WTC11 (cell line): ENCODE results near the gene NOTUM. TPM values are rescaled to one million over a fixed set of nuclear protein-coding genes. Genes with fewer than 3 reads are reported as not detected.

Experiments
- ATAC-seq: fragments of 200-7000 bp; cut with Tn5 transposase; 2 replicates; pipeline ENCODE4 v1.10.0; 2021; ENCODE audit warnings: mild to moderate bottlenecking, moderate library complexity
- CTCF ChIA-PET: fragments of 300-600 bp; sonication (Branson Sonifier 250); formaldehyde crosslinking; loops from one replicate; lab custom pipeline; 2021; ENCODE audit warnings: antibody characterized with exemption; lab: Charles Lee
- POLR2A ChIA-PET: fragments of 350-600 bp; sonication (Branson Sonifier 250); formaldehyde crosslinking; loops from one replicate; lab custom pipeline; 2021; ENCODE audit warnings: antibody characterized with exemption; lab: Charles Lee
- DNase-seq: peaks from one replicate; pipeline ENCODE4 v3.0.0; 2021; ENCODE audit warnings: low spot score
- H3K27ac Mint-ChIP-seq: 2 replicates; pipeline ENCODE4 v1.8.0; 2021; ENCODE audit warnings: mixed read lengths
- H3K27me3 Mint-ChIP-seq: 2 replicates; pipeline ENCODE4 v1.8.0; 2021; ENCODE audit warnings: low read depth, mild to moderate bottlenecking, moderate library complexity, mixed read lengths
- H3K36me3 Mint-ChIP-seq: 2 replicates; pipeline ENCODE4 v1.8.0; 2021; ENCODE audit warnings: mixed read lengths
- H3K4me1 Mint-ChIP-seq: 2 replicates; pipeline ENCODE4 v1.8.0; 2022; ENCODE audit warnings: mixed read lengths
- H3K4me3 Mint-ChIP-seq: 2 replicates; pipeline ENCODE4 v1.8.0; 2021; ENCODE audit warnings: mild to moderate bottlenecking, moderate library complexity, mixed read lengths
- H3K9me3 Mint-ChIP-seq: 2 replicates; pipeline ENCODE4 v1.8.0; 2021; ENCODE audit warnings: mixed read lengths
- CREB1 ChIP-seq: sonication (generic); formaldehyde crosslinking; IDR thresholded peaks from 2 replicates; pipeline ENCODE4 v1.8.0; 2023; ENCODE audit warnings: mild to moderate bottlenecking, missing genetic modification reagents
- E2F1 ChIP-seq: sonication (generic); formaldehyde crosslinking; IDR thresholded peaks from 2 replicates; pipeline ENCODE4 v1.8.0; 2022; ENCODE audit warnings: mild to moderate bottlenecking, missing genetic modification reagents
- ERG ChIP-seq: fragments of 250-450 bp; sonication (Bioruptor Pico); IDR thresholded peaks from 2 replicates; pipeline ENCODE4 v1.8.0; 2021; ENCODE audit warnings: mild to moderate bottlenecking
- FOXP1 ChIP-seq: sonication (generic); formaldehyde crosslinking; IDR thresholded peaks from 2 replicates; pipeline ENCODE4 v1.8.0; 2022; ENCODE audit warnings: missing genetic modification reagents, mild to moderate bottlenecking, moderate library complexity, borderline replicate concordance
- GABPB1 ChIP-seq: sonication (generic); formaldehyde crosslinking; IDR thresholded peaks from 2 replicates; pipeline ENCODE4 v1.8.1; 2023; ENCODE audit warnings: mild to moderate bottlenecking, missing genetic modification reagents
- GRHL2 ChIP-seq: fragments of 250-450 bp; sonication (Bioruptor Pico); IDR thresholded peaks from 2 replicates; pipeline ENCODE4 v1.8.0; 2022; ENCODE audit warnings: mild to moderate bottlenecking, moderate library complexity; ENCODE audit not compliant: insufficient replicate concordance, severe bottlenecking
- MAX ChIP-seq: sonication (generic); formaldehyde crosslinking; IDR thresholded peaks from 2 replicates; pipeline ENCODE4 v1.8.0; 2022; ENCODE audit warnings: mild to moderate bottlenecking, missing genetic modification reagents
- NR3C1 ChIP-seq: sonication (generic); formaldehyde crosslinking; conservative IDR thresholded peaks from 2 replicates; pipeline ENCODE4 v1.8.1; 2023; ENCODE audit warnings: low read depth, mild to moderate bottlenecking, missing genetic modification reagents
- RELA ChIP-seq: sonication (generic); formaldehyde crosslinking; IDR thresholded peaks from 2 replicates; pipeline ENCODE4 v1.8.1; 2022; ENCODE audit warnings: missing genetic modification reagents, mild to moderate bottlenecking, borderline replicate concordance
- RORB ChIP-seq: fragments of 250-450 bp; sonication (Bioruptor Pico); IDR thresholded peaks from 2 replicates; pipeline ENCODE4 v1.9.0; 2021; ENCODE audit warnings: mild to moderate bottlenecking
- SOX15 ChIP-seq: fragments of 250-450 bp; sonication (Bioruptor Pico); IDR thresholded peaks from 2 replicates; pipeline ENCODE4 v1.9.0; 2021; ENCODE audit warnings: mild to moderate bottlenecking
- USF2 ChIP-seq: sonication (generic); formaldehyde crosslinking; IDR thresholded peaks from 2 replicates; pipeline ENCODE4 v1.8.1; 2023; ENCODE audit warnings: mild to moderate bottlenecking, missing genetic modification reagents, moderate library complexity
- total RNA-seq: library from RNA; stranded (reverse); gene quantifications from 3 replicates; pipeline ENCODE4 v1.2.3, GENCODE V29; 2021
- TF ChIP-seq, protein P1 (sequence below): sonication (generic); formaldehyde crosslinking; IDR thresholded peaks from 2 replicates; pipeline ENCODE4 v1.8.1; 2022; ENCODE audit warnings: mild to moderate bottlenecking, moderate library complexity, missing genetic modification reagents
- TF ChIP-seq, protein P2 (sequence below): fragments of 250-450 bp; sonication (Bioruptor Pico); IDR thresholded peaks from 2 replicates; pipeline ENCODE4 v1.9.0; 2021; ENCODE audit warnings: mild to moderate bottlenecking
- TF ChIP-seq, protein P3 (sequence below): sonication (generic); formaldehyde crosslinking; IDR thresholded peaks from 2 replicates; pipeline ENCODE4 v1.8.1; 2022; ENCODE audit warnings: mild to moderate bottlenecking, missing genetic modification reagents, moderate library complexity, borderline replicate concordance

Gene NOTUM
- total RNA-seq, 1 experiment from 2014 or later = 1.7 TPM

DNA sequence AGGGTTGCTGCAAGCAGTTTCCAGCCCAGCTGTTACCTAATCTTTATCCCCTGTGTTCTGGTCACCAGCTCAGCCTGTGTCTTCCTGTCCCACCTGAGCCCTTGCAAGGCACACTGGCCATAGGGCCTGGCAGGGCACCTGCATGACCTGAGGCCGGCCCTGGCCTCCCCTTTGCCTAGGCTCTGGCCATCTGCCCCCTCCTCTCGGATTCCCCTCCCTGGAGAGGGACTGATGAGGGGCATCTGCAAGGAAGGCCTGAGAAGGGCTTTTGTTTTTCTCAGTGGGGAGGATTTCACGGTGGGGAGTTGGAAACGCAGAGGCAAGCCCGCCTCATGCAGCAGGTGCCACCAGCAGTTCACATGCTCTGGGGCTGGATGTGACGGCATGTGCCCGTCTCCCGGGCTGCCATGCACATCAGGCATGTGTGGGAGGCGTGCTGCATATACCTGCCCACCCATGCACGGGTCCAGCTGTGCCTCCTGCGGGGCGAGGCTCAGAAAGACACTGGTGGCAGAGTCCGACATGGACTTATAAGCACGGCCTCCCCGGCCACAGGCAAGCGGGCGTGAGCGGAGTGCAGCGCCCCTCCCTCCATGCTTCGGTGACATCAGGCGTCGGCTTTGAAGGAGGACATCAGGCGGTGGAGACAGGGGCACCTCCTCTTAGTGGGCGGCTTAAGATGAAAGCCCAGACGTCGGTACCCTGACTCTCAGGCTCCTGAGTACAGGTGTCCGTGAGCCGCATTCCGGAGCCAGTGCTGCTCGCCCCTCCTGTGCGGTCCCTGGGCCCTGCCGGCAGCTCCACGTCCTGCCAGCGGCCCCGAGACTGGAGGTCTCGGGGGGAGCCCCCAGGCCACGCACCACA is 33.0 kb upstream of the NOTUM start:
- POLR2A ChIA-PET = no interaction called here
- Mint-ChIP-seq H3K4me1 (peaks cover 21% of the 10 kb centered on the region), H3K9me3 (no peaks in the 10 kb centered on the region), H3K36me3 (no peaks in the 10 kb centered on the region), H3K4me3 (no peak overlapping the region), H3K27me3 (no peaks in the 10 kb centered on the region), H3K27ac (peak overlapping the region; percentile 45; the same call in 1 of the 2 replicates)
- DNase-seq (peak; percentile 11), ATAC-seq (no peak)
- CTCF ChIA-PET = interaction anchor here (0.6 to 4.2 kb wide), 4 partner anchors 26 to 270 kb away, joined by 3 to 19 read pairs (median 18); partner anchors contain the start of genes NOTUM and RAC3
- TF ChIP-seq, protein P1, sequence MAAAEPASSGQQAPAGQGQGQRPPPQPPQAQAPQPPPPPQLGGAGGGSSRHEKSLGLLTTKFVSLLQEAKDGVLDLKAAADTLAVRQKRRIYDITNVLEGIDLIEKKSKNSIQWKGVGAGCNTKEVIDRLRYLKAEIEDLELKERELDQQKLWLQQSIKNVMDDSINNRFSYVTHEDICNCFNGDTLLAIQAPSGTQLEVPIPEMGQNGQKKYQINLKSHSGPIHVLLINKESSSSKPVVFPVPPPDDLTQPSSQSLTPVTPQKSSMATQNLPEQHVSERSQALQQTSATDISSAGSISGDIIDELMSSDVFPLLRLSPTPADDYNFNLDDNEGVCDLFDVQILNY = no peak
- TF ChIP-seq GRHL2 (CRISPR knock-in tag) = no peak
- TF ChIP-seq SOX15 = no peak
- TF ChIP-seq USF2 = no peak
- TF ChIP-seq GABPB1 = peak; percentile 31; the same call in 1 of the 2 replicates
- TF ChIP-seq CREB1 (CRISPR knock-in tag) = no peak
- TF ChIP-seq, protein P2, sequence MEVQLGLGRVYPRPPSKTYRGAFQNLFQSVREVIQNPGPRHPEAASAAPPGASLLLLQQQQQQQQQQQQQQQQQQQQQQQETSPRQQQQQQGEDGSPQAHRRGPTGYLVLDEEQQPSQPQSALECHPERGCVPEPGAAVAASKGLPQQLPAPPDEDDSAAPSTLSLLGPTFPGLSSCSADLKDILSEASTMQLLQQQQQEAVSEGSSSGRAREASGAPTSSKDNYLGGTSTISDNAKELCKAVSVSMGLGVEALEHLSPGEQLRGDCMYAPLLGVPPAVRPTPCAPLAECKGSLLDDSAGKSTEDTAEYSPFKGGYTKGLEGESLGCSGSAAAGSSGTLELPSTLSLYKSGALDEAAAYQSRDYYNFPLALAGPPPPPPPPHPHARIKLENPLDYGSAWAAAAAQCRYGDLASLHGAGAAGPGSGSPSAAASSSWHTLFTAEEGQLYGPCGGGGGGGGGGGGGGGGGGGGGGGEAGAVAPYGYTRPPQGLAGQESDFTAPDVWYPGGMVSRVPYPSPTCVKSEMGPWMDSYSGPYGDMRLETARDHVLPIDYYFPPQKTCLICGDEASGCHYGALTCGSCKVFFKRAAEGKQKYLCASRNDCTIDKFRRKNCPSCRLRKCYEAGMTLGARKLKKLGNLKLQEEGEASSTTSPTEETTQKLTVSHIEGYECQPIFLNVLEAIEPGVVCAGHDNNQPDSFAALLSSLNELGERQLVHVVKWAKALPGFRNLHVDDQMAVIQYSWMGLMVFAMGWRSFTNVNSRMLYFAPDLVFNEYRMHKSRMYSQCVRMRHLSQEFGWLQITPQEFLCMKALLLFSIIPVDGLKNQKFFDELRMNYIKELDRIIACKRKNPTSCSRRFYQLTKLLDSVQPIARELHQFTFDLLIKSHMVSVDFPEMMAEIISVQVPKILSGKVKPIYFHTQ (CRISPR knock-in tag) = no peak

DNA sequence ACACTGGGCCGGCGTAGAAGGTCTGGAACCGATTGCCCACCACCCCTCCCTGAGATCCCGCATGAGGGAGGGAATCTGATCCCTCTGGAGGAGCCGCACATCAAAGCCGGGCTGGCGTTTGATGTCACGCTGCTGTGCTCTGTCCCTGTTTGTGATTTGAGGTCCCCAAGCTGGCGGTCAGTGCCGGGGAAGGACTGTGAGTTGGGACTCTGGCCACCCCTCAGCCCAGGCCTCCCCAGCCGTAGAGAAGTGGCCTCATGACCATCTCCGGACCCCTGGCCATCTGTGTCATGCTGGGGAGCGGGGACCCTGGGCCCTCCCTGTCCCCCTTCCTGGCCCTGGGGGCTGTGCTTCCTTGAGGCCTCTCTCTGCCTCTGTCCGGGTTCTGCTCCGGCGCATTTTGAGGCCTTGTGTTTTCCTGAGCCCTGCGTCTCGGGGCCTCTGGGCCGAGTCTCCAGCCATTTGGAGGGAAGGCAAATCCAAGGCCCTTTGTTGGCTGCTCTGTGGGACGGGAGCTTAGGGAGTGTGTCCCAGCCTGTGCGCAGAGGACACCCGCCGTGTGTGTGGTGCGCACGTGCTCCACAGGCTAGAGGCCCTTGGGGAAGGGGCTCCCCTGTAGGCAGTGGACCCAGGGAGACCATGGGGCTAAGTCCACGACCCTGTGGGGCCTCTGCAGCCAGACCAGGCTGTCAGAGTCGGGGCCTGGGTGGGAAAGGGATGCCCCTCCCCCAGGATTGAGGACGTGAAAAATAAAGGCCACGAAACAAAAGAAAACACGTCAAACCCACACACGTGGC is 31.5 kb upstream of the NOTUM start:
- Mint-ChIP-seq H3K4me1 (peaks cover 21% of the 10 kb centered on the region), H3K4me3 (no peak overlapping the region), H3K27ac (no peak overlapping the region), H3K9me3 (no peaks in the 10 kb centered on the region), H3K27me3 (no peaks in the 10 kb centered on the region), H3K36me3 (no peaks in the 10 kb centered on the region)
- POLR2A ChIA-PET = interaction anchor here (0.6 kb wide), 1 partner anchor 9 kb away, joined by 3 read pairs; no protein-coding TSS in a partner anchor
- CTCF ChIA-PET = interaction anchor here (1.0 to 4.2 kb wide), 5 partner anchors 28 to 65 kb away, joined by 3 to 19 read pairs (median 5); partner anchors contain the start of genes DCXR and MAFG
- peak; percentile 5; the same call in 1 of the 2 replicates for ATAC-seq
- DNase-seq = no peak
- TF ChIP-seq E2F1 (CRISPR knock-in tag) (no peak), RELA (CRISPR knock-in tag) (no peak), NR3C1 (no peak), RORB (CRISPR knock-in tag) (no peak), FOXP1 (CRISPR knock-in tag) (no peak), MAX (CRISPR knock-in tag) (no peak), ERG (no peak), GABPB1 (peak; percentile 88), GRHL2 (CRISPR knock-in tag) (no peak)
- TF ChIP-seq, protein P3, sequence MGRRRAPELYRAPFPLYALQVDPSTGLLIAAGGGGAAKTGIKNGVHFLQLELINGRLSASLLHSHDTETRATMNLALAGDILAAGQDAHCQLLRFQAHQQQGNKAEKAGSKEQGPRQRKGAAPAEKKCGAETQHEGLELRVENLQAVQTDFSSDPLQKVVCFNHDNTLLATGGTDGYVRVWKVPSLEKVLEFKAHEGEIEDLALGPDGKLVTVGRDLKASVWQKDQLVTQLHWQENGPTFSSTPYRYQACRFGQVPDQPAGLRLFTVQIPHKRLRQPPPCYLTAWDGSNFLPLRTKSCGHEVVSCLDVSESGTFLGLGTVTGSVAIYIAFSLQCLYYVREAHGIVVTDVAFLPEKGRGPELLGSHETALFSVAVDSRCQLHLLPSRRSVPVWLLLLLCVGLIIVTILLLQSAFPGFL (CRISPR knock-in tag) = peak; percentile 61; the same call in 1 of the 2 replicates
- TF ChIP-seq, all 79 proteins: peak for 2
